ENCODE results near the gene CBARP.

- TF ChIP-seq CTCF (IDR thresholded peaks at IDR 0.05) (no peak), POLR2AphosphoS5 (IDR thresholded peaks at IDR 0.05) (no peak), POLR2A (IDR thresholded peaks at IDR 0.05; ENCODE audit: low read depth) (no peak), EP300 (IDR thresholded peaks at IDR 0.05) (no peak)
Measured at GRCh38 chr19:1270854-1271527, 33.2 kb upstream of the CBARP start.

All from esophagus muscularis mucosa (tissue), 4 donors.